Measurements from ENCODE around the gene CLSTN2. TPM values are rescaled to one million over a fixed set of nuclear protein-coding genes. Genes with fewer than 3 reads are reported as not detected.

Gene CLSTN2
- total and polyA plus RNA-seq, 2 experiments from 2014 or later, result 23.0 to 27.0 TPM

- no peak for DNase-seq (ENCODE audit: low spot score)
- WGBS (ENCODE audit: low lambda C conversion rate, missing lambda C conversion rate), result 92% methylated on average over 2 of the region's 2 CpGs
- no peak for TF ChIP-seq CTCF (IDR thresholded peaks at IDR 0.05; ENCODE audit: poor library complexity)
- no peak for TF ChIP-seq EZH2 (IDR thresholded peaks at IDR 0.05; ENCODE audit: borderline replicate concordance)
- no peak for TF ChIP-seq EZH2phosphoT487 (IDR thresholded peaks at IDR 0.05; ENCODE audit: low read depth, severe bottlenecking, unreplicated experiment)
Measured at GRCh38 chr3:140268610-140269009, 333.6 kb downstream of the CLSTN2 start.

GRCh38 chr3:140270329-140270728 is 335.3 kb downstream of the CLSTN2 start:
- Histone ChIP-seq H3K9me2 (replicated peaks; ENCODE audit: insufficient read depth) (no peaks in the 10 kb centered on the region), H3K4me2 (no peak overlapping the region), H2AFZ (no peak overlapping the region), H3K79me2 (no peaks in the 10 kb centered on the region), H3K27me3 (no peaks in the 10 kb centered on the region), H3K36me3 (replicated peaks; ENCODE audit: insufficient read depth, low read depth) (no peaks in the 10 kb centered on the region), H3K27ac (no peak overlapping the region), H3K9me3 (ENCODE audit: low read depth) (no peaks in the 10 kb centered on the region), H3K4me3 (no peak overlapping the region), H3K4me1 (ENCODE audit: insufficient read depth) (no peaks in the 10 kb centered on the region), H4K20me1 (ENCODE audit: insufficient read depth, poor library complexity, severe bottlenecking) (no peaks in the 10 kb centered on the region)
- WGBS (ENCODE audit: low lambda C conversion rate, missing lambda C conversion rate), result 91% methylated on average over 3 of the region's 3 CpGs
- DNase-seq (ENCODE audit: low spot score), result no peak
- TF ChIP-seq CTCF (IDR thresholded peaks at IDR 0.05; ENCODE audit: poor library complexity), result no peak
- no peak for TF ChIP-seq EZH2 (IDR thresholded peaks at IDR 0.05; ENCODE audit: borderline replicate concordance)
- no peak for TF ChIP-seq EZH2phosphoT487 (IDR thresholded peaks at IDR 0.05; ENCODE audit: low read depth, severe bottlenecking, unreplicated experiment)

More at GRCh38 chr3:140268610-140269009, 333.6 kb downstream of the CLSTN2 start:
- Histone ChIP-seq H3K79me2 (no peaks in the 10 kb centered on the region), H3K4me1 (ENCODE audit: insufficient read depth) (no peaks in the 10 kb centered on the region), H3K9me2 (replicated peaks; ENCODE audit: insufficient read depth) (no peaks in the 10 kb centered on the region), H3K9me3 (ENCODE audit: low read depth) (no peaks in the 10 kb centered on the region), H3K36me3 (replicated peaks; ENCODE audit: insufficient read depth, low read depth) (no peaks in the 10 kb centered on the region), H3K27ac (no peak overlapping the region), H4K20me1 (ENCODE audit: insufficient read depth, poor library complexity, severe bottlenecking) (no peaks in the 10 kb centered on the region), H3K4me3 (no peak overlapping the region), H2AFZ (no peak overlapping the region), H3K4me2 (no peak overlapping the region), H3K27me3 (no peaks in the 10 kb centered on the region)

GRCh38 chr3:140273542-140274195 is 338.7 kb downstream of the CLSTN2 start:
- Histone ChIP-seq H3K79me2 (no peaks in the 10 kb centered on the region), H3K4me1 (ENCODE audit: insufficient read depth) (no peaks in the 10 kb centered on the region), H2AFZ (no peak overlapping the region), H4K20me1 (ENCODE audit: insufficient read depth, poor library complexity, severe bottlenecking) (no peaks in the 10 kb centered on the region), H3K36me3 (replicated peaks; ENCODE audit: insufficient read depth, low read depth) (no peaks in the 10 kb centered on the region), H3K9me2 (replicated peaks; ENCODE audit: insufficient read depth) (no peaks in the 10 kb centered on the region), H3K4me3 (no peak overlapping the region), H3K9me3 (ENCODE audit: low read depth) (no peaks in the 10 kb centered on the region), H3K27ac (no peak overlapping the region), H3K4me2 (no peak overlapping the region), H3K27me3 (no peaks in the 10 kb centered on the region)
- 73% methylated on average over 5 of the region's 5 CpGs for WGBS (ENCODE audit: low lambda C conversion rate, missing lambda C conversion rate)
- no peak for TF ChIP-seq EZH2 (IDR thresholded peaks at IDR 0.05; ENCODE audit: borderline replicate concordance)
- no peak for TF ChIP-seq CTCF (IDR thresholded peaks at IDR 0.05; ENCODE audit: poor library complexity)
- TF ChIP-seq EZH2phosphoT487 (IDR thresholded peaks at IDR 0.05; ENCODE audit: low read depth, severe bottlenecking, unreplicated experiment), result no peak
- DNase-seq (ENCODE audit: low spot score), result no peak

Data from hepatocyte (in vitro differentiated cells).